ENCODE measurements around the gene GYS1.
A peak's percentile ranks its signal among the peaks of the same experiment; 100 is the strongest.
"Not testable (repeated sequence)": the region's sequence is repeated elsewhere in the genome, so short reads cannot be mapped to it uniquely, and the experiment has no call there.

Gene GYS1

GRCh38 chr19:49036815-49037214 lies 43.7 kb upstream of the GYS1 start, which contains the start of gene CGB1:
TSS of gene CGB1 (minus strand) at chr19:49036895. CDS start at chr19:49036711, 184 bp downstream.
- peak; percentile 23 for TF ChIP-seq CTCF (IDR thresholded peaks at IDR 0.05; ENCODE audit: insufficient read depth, low read length, poor library complexity, severe bottlenecking)
- H3K4me2 ChIP-seq (ENCODE audit: low read depth, low read length, poor library complexity, severe bottlenecking); H3K27me3 ChIP-seq (ENCODE audit: low read length); H3K36me3 ChIP-seq (ENCODE audit: low read length); H3K9me2 ChIP-seq (replicated peaks; ENCODE audit: insufficient read depth, low read length); H3K9ac ChIP-seq (ENCODE audit: low read length); H3K79me2 ChIP-seq (ENCODE audit: insufficient read depth, low read length); H3K27ac ChIP-seq (ENCODE audit: low read depth, low read length); H2AFZ ChIP-seq (ENCODE audit: low read depth, low read length, severe bottlenecking); H3F3A ChIP-seq (ENCODE audit: insufficient read depth); H3K4me3 ChIP-seq (ENCODE audit: insufficient read depth, low read length, poor library complexity, severe bottlenecking); H4K20me1 ChIP-seq (ENCODE audit: low read depth, low read length); H3K9me3 ChIP-seq (ENCODE audit: insufficient read depth, low read length): not testable (repeated sequence)

GRCh38 chr19:49031642-49032301 lies 38.7 kb upstream of the GYS1 start, which contains the start of gene CGB2:
TSS of gene CGB2 (plus strand) at chr19:49031890. CDS start at chr19:49032096, 206 bp downstream.
- H3K27me3 ChIP-seq (ENCODE audit: low read length); H3F3A ChIP-seq (ENCODE audit: insufficient read depth); H4K20me1 ChIP-seq (ENCODE audit: low read depth, low read length); H3K36me3 ChIP-seq (ENCODE audit: low read length); H3K9ac ChIP-seq (ENCODE audit: low read length); H3K79me2 ChIP-seq (ENCODE audit: insufficient read depth, low read length); H3K27ac ChIP-seq (ENCODE audit: low read depth, low read length); H2AFZ ChIP-seq (ENCODE audit: low read depth, low read length, severe bottlenecking); H3K4me2 ChIP-seq (ENCODE audit: low read depth, low read length, poor library complexity, severe bottlenecking); H3K9me3 ChIP-seq (ENCODE audit: insufficient read depth, low read length); H3K4me3 ChIP-seq (ENCODE audit: insufficient read depth, low read length, poor library complexity, severe bottlenecking); H3K9me2 ChIP-seq (replicated peaks; ENCODE audit: insufficient read depth, low read length): not testable (repeated sequence)

GRCh38 chr19:49030323-49030722 lies 37.2 kb upstream of the GYS1 start:
- H3K9me3 ChIP-seq (ENCODE audit: insufficient read depth, low read length); H4K20me1 ChIP-seq (ENCODE audit: low read depth, low read length); H3K27me3 ChIP-seq (ENCODE audit: low read length); H3K9me2 ChIP-seq (replicated peaks; ENCODE audit: insufficient read depth, low read length); H3K4me2 ChIP-seq (ENCODE audit: low read depth, low read length, poor library complexity, severe bottlenecking); H3K36me3 ChIP-seq (ENCODE audit: low read length); H3K79me2 ChIP-seq (ENCODE audit: insufficient read depth, low read length); H3F3A ChIP-seq (ENCODE audit: insufficient read depth); H3K4me3 ChIP-seq (ENCODE audit: insufficient read depth, low read length, poor library complexity, severe bottlenecking); H3K27ac ChIP-seq (ENCODE audit: low read depth, low read length); H2AFZ ChIP-seq (ENCODE audit: low read depth, low read length, severe bottlenecking); H3K9ac ChIP-seq (ENCODE audit: low read length): not testable (repeated sequence)

GRCh38 chr19:49029749-49030148 lies 36.6 kb upstream of the GYS1 start:
- H3K9ac ChIP-seq (ENCODE audit: low read length); H4K20me1 ChIP-seq (ENCODE audit: low read depth, low read length); H3K4me3 ChIP-seq (ENCODE audit: insufficient read depth, low read length, poor library complexity, severe bottlenecking); H3K27ac ChIP-seq (ENCODE audit: low read depth, low read length); H3F3A ChIP-seq (ENCODE audit: insufficient read depth); H3K9me3 ChIP-seq (ENCODE audit: insufficient read depth, low read length); H3K4me2 ChIP-seq (ENCODE audit: low read depth, low read length, poor library complexity, severe bottlenecking); H2AFZ ChIP-seq (ENCODE audit: low read depth, low read length, severe bottlenecking); H3K79me2 ChIP-seq (ENCODE audit: insufficient read depth, low read length); H3K36me3 ChIP-seq (ENCODE audit: low read length); H3K9me2 ChIP-seq (replicated peaks; ENCODE audit: insufficient read depth, low read length); H3K27me3 ChIP-seq (ENCODE audit: low read length): not testable (repeated sequence)

- H2AFZ ChIP-seq (ENCODE audit: low read depth, low read length, severe bottlenecking); H3K9ac ChIP-seq (ENCODE audit: low read length); H3K27ac ChIP-seq (ENCODE audit: low read depth, low read length); H3K9me2 ChIP-seq (replicated peaks; ENCODE audit: insufficient read depth, low read length); H4K20me1 ChIP-seq (ENCODE audit: low read depth, low read length); H3K4me2 ChIP-seq (ENCODE audit: low read depth, low read length, poor library complexity, severe bottlenecking); H3K27me3 ChIP-seq (ENCODE audit: low read length); H3K36me3 ChIP-seq (ENCODE audit: low read length); H3K4me3 ChIP-seq (ENCODE audit: insufficient read depth, low read length, poor library complexity, severe bottlenecking); H3K79me2 ChIP-seq (ENCODE audit: insufficient read depth, low read length); H3F3A ChIP-seq (ENCODE audit: insufficient read depth); H3K9me3 ChIP-seq (ENCODE audit: insufficient read depth, low read length): not testable (repeated sequence)
These were observed 35.6 kb upstream of the GYS1 start for GRCh38 chr19:49028686-49029085.

GRCh38 chr19:49025599-49025998 lies 32.5 kb upstream of the GYS1 start:
- not testable (repeated sequence) for H2AFZ ChIP-seq (ENCODE audit: low read depth, low read length, severe bottlenecking); H3K27ac ChIP-seq (ENCODE audit: low read depth, low read length); H4K20me1 ChIP-seq (ENCODE audit: low read depth, low read length); H3K27me3 ChIP-seq (ENCODE audit: low read length); H3F3A ChIP-seq (ENCODE audit: insufficient read depth); H3K79me2 ChIP-seq (ENCODE audit: insufficient read depth, low read length); H3K9ac ChIP-seq (ENCODE audit: low read length); H3K36me3 ChIP-seq (ENCODE audit: low read length); H3K9me3 ChIP-seq (ENCODE audit: insufficient read depth, low read length); H3K4me2 ChIP-seq (ENCODE audit: low read depth, low read length, poor library complexity, severe bottlenecking); H3K4me3 ChIP-seq (ENCODE audit: insufficient read depth, low read length, poor library complexity, severe bottlenecking); H3K9me2 ChIP-seq (replicated peaks; ENCODE audit: insufficient read depth, low read length)

GRCh38 chr19:49025088-49025487 lies 32.0 kb upstream of the GYS1 start:
- not testable (repeated sequence) for H3K9me2 ChIP-seq (replicated peaks; ENCODE audit: insufficient read depth, low read length); H3K9ac ChIP-seq (ENCODE audit: low read length); H3F3A ChIP-seq (ENCODE audit: insufficient read depth); H3K9me3 ChIP-seq (ENCODE audit: insufficient read depth, low read length); H3K4me3 ChIP-seq (ENCODE audit: insufficient read depth, low read length, poor library complexity, severe bottlenecking); H3K27me3 ChIP-seq (ENCODE audit: low read length); H3K79me2 ChIP-seq (ENCODE audit: insufficient read depth, low read length); H3K4me2 ChIP-seq (ENCODE audit: low read depth, low read length, poor library complexity, severe bottlenecking); H2AFZ ChIP-seq (ENCODE audit: low read depth, low read length, severe bottlenecking); H4K20me1 ChIP-seq (ENCODE audit: low read depth, low read length); H3K27ac ChIP-seq (ENCODE audit: low read depth, low read length); H3K36me3 ChIP-seq (ENCODE audit: low read length)

Data from SU-DHL-6 (cell line).